Measurements from ENCODE around the gene CRYGB. TPM values are rescaled to one million over a fixed set of nuclear protein-coding genes. Genes with fewer than 3 reads are reported as not detected.

Gene CRYGB
- total RNA-seq, 1 experiment from 2014 or later: not detected

- no peak overlapping the region for H3K18ac ChIP-seq (ENCODE audit: insufficient read length, low read depth, low read length)
- H3K4me2 ChIP-seq (ENCODE audit: insufficient read depth, insufficient read length, low read length): no peak overlapping the region
- H4K5ac ChIP-seq (ENCODE audit: insufficient read length, low read depth, low read length): no peak overlapping the region
- H3K4ac ChIP-seq (ENCODE audit: low read depth, low read length): no peak overlapping the region
- DNase-seq: no peak
- H2AK5ac ChIP-seq (ENCODE audit: insufficient read length, low read length): no peak overlapping the region
- no peak overlapping the region for H2BK15ac ChIP-seq (ENCODE audit: low read depth, low read length)
- H4K91ac ChIP-seq (ENCODE audit: insufficient read length, low read depth, low read length): no peak overlapping the region
- H3K27ac Mint-ChIP-seq: no peak overlapping the region
- no peak overlapping the region for H3K27ac ChIP-seq (ENCODE audit: insufficient read length, low read depth, low read length)
- no peaks in the 10 kb centered on the region for H3K79me1 ChIP-seq (ENCODE audit: insufficient read depth, low read depth, low read length, poor library complexity, severe bottlenecking)
- no peak overlapping the region for H3K14ac ChIP-seq (ENCODE audit: insufficient read depth, low read length)
- no peaks in the 10 kb centered on the region; a peak in 1 of 5 replicates for H3K9me3 Mint-ChIP-seq
- no peak for TF ChIP-seq CTCF (conservative IDR thresholded peaks at IDR 0.05)
- no peaks in the 10 kb centered on the region for H3K36me3 Mint-ChIP-seq (ENCODE audit: insufficient read depth in 1 of 3, low read depth in 3 of 3)
- no peaks in the 10 kb centered on the region for H3K27me3 Mint-ChIP-seq (ENCODE audit: low read depth)
- no peak overlapping the region for H3K23ac ChIP-seq (ENCODE audit: insufficient read length, low read depth, low read length)
- H2BK120ac ChIP-seq (ENCODE audit: low read depth, low read length, poor library complexity, severe bottlenecking): no peak overlapping the region
- no peaks in the 10 kb centered on the region for H3K9me3 ChIP-seq (ENCODE audit: control insufficient read depth, low read depth, low read length)
- no peak overlapping the region for H3K9ac ChIP-seq (ENCODE audit: extremely low read depth, insufficient read length, low read length)
- H2BK20ac ChIP-seq (ENCODE audit: low read depth, low read length, poor library complexity, severe bottlenecking): no peak overlapping the region
- no peak overlapping the region for H4K8ac ChIP-seq (replicated peaks; ENCODE audit: insufficient read length, low read depth, low read length)
- WGBS (ENCODE audit: extremely low coverage, insufficient read length, low lambda C conversion rate): no CpG with 5 or more reads among the region's 8 CpGs
- no peaks in the 10 kb centered on the region for H4K20me1 ChIP-seq (ENCODE audit: control insufficient read depth, insufficient read depth, insufficient read length)
- H3K4me1 ChIP-seq (ENCODE audit: insufficient read depth, low read length): peaks cover 5% of the 10 kb centered on the region
- peaks cover 24 to 33% of the 10 kb centered on the region in 2 experiments for H3K4me1 Mint-ChIP-seq
- H2BK5ac ChIP-seq (ENCODE audit: insufficient read length, low read length): no peak overlapping the region
- no peak overlapping the region for H3K56ac ChIP-seq (ENCODE audit: insufficient read length, low read depth, low read length)
- H3T11ph ChIP-seq (ENCODE audit: low read length): no peak overlapping the region
- no peaks in the 10 kb centered on the region for H3K79me2 ChIP-seq (ENCODE audit: insufficient read depth, low read length)
- H2AFZ ChIP-seq (ENCODE audit: low read length): no peak overlapping the region
- H3K4me3 Mint-ChIP-seq: no peak overlapping the region
- H3K27me3 ChIP-seq (ENCODE audit: insufficient read depth, low read length): no peaks in the 10 kb centered on the region
- no peaks in the 10 kb centered on the region for H3K23me2 ChIP-seq (ENCODE audit: insufficient read length, low read depth, low read length, poor library complexity, severe bottlenecking)
- H2BK12ac ChIP-seq (ENCODE audit: insufficient read length, low read depth, low read length): no peak overlapping the region
Observed at GRCh38 chr2:208192611-208193236, 46.8 kb upstream of the CRYGB start.

Data from H9 (cell line).